ENCODE results near the gene WASF1. TPM values are rescaled to one million over a fixed set of nuclear protein-coding genes. Genes with fewer than 3 reads are reported as not detected.
"Not testable (repeated sequence)": the region's sequence is repeated elsewhere in the genome, so short reads cannot be mapped to it uniquely, and the experiment has no call there.

Gene WASF1
- total RNA-seq, 1 donor from 2014 or later = 81.1 TPM

DNA sequence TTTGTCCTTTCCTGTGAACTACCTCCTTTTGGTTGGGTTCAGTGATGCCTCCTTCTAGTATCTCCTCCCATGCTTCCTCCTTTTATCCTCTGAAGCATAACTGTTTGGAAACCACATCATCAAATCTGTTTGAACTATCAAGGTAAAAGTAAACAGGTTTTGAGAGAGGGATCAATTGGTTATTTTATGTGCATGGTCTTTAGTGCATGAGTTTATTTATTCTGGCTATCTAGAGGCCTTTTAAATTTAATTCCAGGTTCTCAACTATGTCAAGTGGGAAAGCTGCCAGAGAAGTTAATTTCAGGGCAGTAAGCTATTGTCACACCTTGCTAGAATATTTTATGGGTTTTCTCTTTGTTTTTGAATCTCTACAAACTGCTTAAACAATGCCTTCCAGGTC lies 54.1 kb downstream of the WASF1 start:
- peaks cover 42% of the 10 kb centered on the region for H3K36me3 Mint-ChIP-seq
- H3K27ac Mint-ChIP-seq = no peak overlapping the region
- Histone ChIP-seq H3K4me1 (peaks cover 17% of the 10 kb centered on the region), H3K4me2 (no peak overlapping the region), H3K79me2 (ENCODE audit: low read depth) (peaks cover 29% of the 10 kb centered on the region), H3K27ac (no peak overlapping the region), H3K9me3 (ENCODE audit: low read depth) (peaks cover 9% of the 10 kb centered on the region), H3K9ac (no peak overlapping the region), H4K20me1 (ENCODE audit: low read depth) (peaks cover 26% of the 10 kb centered on the region), H3F3A (ENCODE audit: low read depth) (peaks cover 8% of the 10 kb centered on the region), H3K36me3 (peaks cover 23% of the 10 kb centered on the region), H2AFZ (replicated peaks) (no peak overlapping the region), H3K27me3 (no peaks in the 10 kb centered on the region), H3K4me3 (no peak overlapping the region)
- TF ChIP-seq CTCF (IDR thresholded peaks at IDR 0.05) (no peak), EZH2phosphoT487 (IDR thresholded peaks at IDR 0.05) (no peak), EZH2 (IDR thresholded peaks at IDR 0.05) (no peak)
- H3K27me3 Mint-ChIP-seq (ENCODE audit: insufficient read depth, low read depth) = peaks cover 3% of the 10 kb centered on the region
- H3K4me3 Mint-ChIP-seq = no peak overlapping the region
- peaks cover 7% of the 10 kb centered on the region for H3K4me1 Mint-ChIP-seq
- H3K9me3 Mint-ChIP-seq = peaks cover 20% of the 10 kb centered on the region
- DNase-seq (ENCODE audit: low spot score) = no peak

- H3K9me3 ChIP-seq (ENCODE audit: low read depth); H2AFZ ChIP-seq (replicated peaks); H3K4me2 ChIP-seq; H3K4me1 ChIP-seq; H3K4me3 ChIP-seq; H3K27me3 Mint-ChIP-seq (ENCODE audit: insufficient read depth, low read depth); H3K27ac ChIP-seq; H3K4me1 Mint-ChIP-seq; DNase-seq (ENCODE audit: low spot score); H3F3A ChIP-seq (ENCODE audit: low read depth); H3K27me3 ChIP-seq; H4K20me1 ChIP-seq (ENCODE audit: low read depth); H3K27ac Mint-ChIP-seq; H3K9ac ChIP-seq; H3K4me3 Mint-ChIP-seq: not testable (repeated sequence)
- Mint-ChIP-seq H3K36me3 (peaks cover 70% of the 10 kb centered on the region), H3K9me3 (peaks cover 37% of the 10 kb centered on the region)
- H3K36me3 ChIP-seq = peaks cover 23% of the 10 kb centered on the region
- H3K79me2 ChIP-seq (ENCODE audit: low read depth) = peaks cover 40% of the 10 kb centered on the region
Observed at GRCh38 chr6:110121655-110122054, 57.8 kb downstream of the WASF1 start.

- peak overlapping the region; percentile 27 for H3K4me2 ChIP-seq
- no peak overlapping the region for H3K4me3 Mint-ChIP-seq
- no peak overlapping the region for H3K27ac ChIP-seq
- peak; percentile 14 for DNase-seq (ENCODE audit: low spot score)
- H3K9ac ChIP-seq = no peak overlapping the region
- TF ChIP-seq CTCF (IDR thresholded peaks at IDR 0.05) = no peak
- H3K4me3 ChIP-seq = no peak overlapping the region
- no peaks in the 10 kb centered on the region for H3K9me3 ChIP-seq (ENCODE audit: low read depth)
- H3K4me1 ChIP-seq = peaks cover 11% of the 10 kb centered on the region
- peaks cover 25% of the 10 kb centered on the region for H3K9me3 Mint-ChIP-seq
- no peak overlapping the region for H2AFZ ChIP-seq (replicated peaks)
- H3K27ac Mint-ChIP-seq = no peak overlapping the region
- peaks cover 13% of the 10 kb centered on the region for H4K20me1 ChIP-seq (ENCODE audit: low read depth)
- peaks cover 2% of the 10 kb centered on the region for H3K27me3 Mint-ChIP-seq (ENCODE audit: insufficient read depth, low read depth)
- peaks cover 4% of the 10 kb centered on the region for H3K4me1 Mint-ChIP-seq
- H3K79me2 ChIP-seq (ENCODE audit: low read depth) = peaks cover 38% of the 10 kb centered on the region
- H3K27me3 ChIP-seq = no peaks in the 10 kb centered on the region
- peaks cover 46% of the 10 kb centered on the region for H3K36me3 Mint-ChIP-seq
- peaks cover 14% of the 10 kb centered on the region for H3K36me3 ChIP-seq
- peaks cover 12% of the 10 kb centered on the region for H3F3A ChIP-seq (ENCODE audit: low read depth)
Observed at GRCh38 chr6:110116258-110116657, 63.2 kb downstream of the WASF1 start.

DNA sequence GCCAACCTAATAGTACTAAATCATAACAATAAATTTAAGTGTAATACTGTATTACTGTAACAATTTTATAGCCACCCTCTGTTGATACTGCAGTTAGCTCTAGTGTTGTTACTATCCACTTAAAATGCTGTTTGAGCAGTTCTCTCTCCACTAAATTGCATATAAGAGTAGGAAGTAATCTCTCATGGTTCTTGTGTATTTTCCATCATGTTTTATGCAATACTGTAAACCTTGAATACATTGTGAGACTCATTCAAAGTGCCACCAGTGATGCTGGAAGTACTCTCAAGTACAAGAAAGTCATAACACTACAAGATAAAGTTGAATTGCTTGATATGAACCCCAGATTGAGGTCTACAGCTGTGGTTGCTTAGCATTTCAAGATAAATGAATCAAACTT lies 65.5 kb downstream of the WASF1 start:
- Histone ChIP-seq H3K9ac (no peak overlapping the region), H3K9me3 (ENCODE audit: low read depth) (no peaks in the 10 kb centered on the region), H3K4me1 (peaks cover 11% of the 10 kb centered on the region), H2AFZ (replicated peaks) (no peak overlapping the region), H3K27me3 (no peaks in the 10 kb centered on the region), H3K79me2 (ENCODE audit: low read depth) (peaks cover 24% of the 10 kb centered on the region), H3K36me3 (peaks cover 17% of the 10 kb centered on the region), H3K4me2 (no peak overlapping the region), H3K27ac (no peak overlapping the region), H4K20me1 (ENCODE audit: low read depth) (peaks cover 15% of the 10 kb centered on the region), H3F3A (ENCODE audit: low read depth) (peaks cover 12% of the 10 kb centered on the region), H3K4me3 (no peak overlapping the region)
- peaks cover 4% of the 10 kb centered on the region for H3K4me1 Mint-ChIP-seq
- DNase-seq (ENCODE audit: low spot score) = no peak
- no peaks in the 10 kb centered on the region for H3K27me3 Mint-ChIP-seq (ENCODE audit: insufficient read depth, low read depth)
- peaks cover 32% of the 10 kb centered on the region for H3K36me3 Mint-ChIP-seq
- H3K27ac Mint-ChIP-seq = no peak overlapping the region
- peaks cover 9% of the 10 kb centered on the region for H3K9me3 Mint-ChIP-seq
- TF ChIP-seq EZH2 (IDR thresholded peaks at IDR 0.05) (no peak), CTCF (IDR thresholded peaks at IDR 0.05) (no peak)
- H3K4me3 Mint-ChIP-seq = no peak overlapping the region

Measured in neural progenitor cell (in vitro differentiated cells).